K562 (cell line): ENCODE measurements around the gene ZNF775. TPM values are rescaled to one million over a fixed set of nuclear protein-coding genes. Genes with fewer than 3 reads are reported as not detected.

Source experiments
- ATAC-seq: fragments of 200-7000 bp; cut with Tn5 transposase; 3 replicates; pipeline ENCODE4 v1.9.1; 2020; ENCODE audit warnings: moderate library complexity
- BruUV-seq: library from RNA; stranded (reverse); fragments of 400-500 nt; replicated peaks from 2 replicates; lab custom pipeline; 2021; lab: Mats Ljungman, UMichigan
- CTCF ChIA-PET: fragments of 300-600 bp; formaldehyde crosslinking; extraction: SDS; loops from one replicate; lab custom pipeline; 2021; ENCODE audit warnings: low intra/inter-chr PET ratio; lab: Yijun Ruan, JAX
- POLR2A ChIA-PET: fragments of 300-600, 350-650 bp; sonication (Branson Sonifier 250); formaldehyde crosslinking; extraction: SDS; loops from one replicate; lab custom pipeline; 2021; ENCODE audit warnings: antibody characterized with exemption, inconsistent platforms; lab: Yijun Ruan, JAX
- DNase-seq, 4 experiments: peaks; one replicate each; pipeline versions ENCODE4 v3.0.0 to v3.0.0-alpha.2; 2011 to 2018; ENCODE audit warnings: low spot score in 3 of 4, mixed read lengths in 3 of 4; ENCODE audit errors: extremely low read depth in 1 of 4
- FAIRE-seq: peaks from 2 replicates; lab custom pipeline; 2011; peaks lifted over from hg19 to GRCh38; lab: Jason Lieb, UNC
- H2AFZ ChIP-seq: 2 replicates; pipeline ENCODE4 v1.6.0; 2011; ENCODE audit warnings: low read depth, low read length, control low read depth, inconsistent platforms
- H3K27ac ChIP-seq: fragments of 200-600 bp; 3 replicates; pipeline ENCODE4 v1.8.0; 2011; ENCODE audit warnings: low read depth, mild to moderate bottlenecking, control low read depth, inconsistent platforms, low read length, moderate library complexity, mixed read lengths; ENCODE audit errors: extremely low read depth
- H3K27me3 ChIP-seq, 2 experiments: fragments of 300-600 bp in 1 of 2; 2 replicates in 1 of 2; 3 replicates in 1 of 2; pipeline versions ENCODE4 v1.6.0 to v1.8.0; 2011; ENCODE audit warnings: inconsistent platforms in 2 of 2, low read length in 2 of 2, mild to moderate bottlenecking in 1 of 2, mixed read lengths in 1 of 2, moderate library complexity in 1 of 2; ENCODE audit not compliant: control insufficient read depth in 2 of 2, insufficient read depth in 2 of 2
- H3K36me3 ChIP-seq: fragments of 300-600 bp; 3 replicates; pipeline ENCODE4 v1.8.0; 2011; ENCODE audit warnings: mild to moderate bottlenecking, low read length, inconsistent platforms; ENCODE audit not compliant: control insufficient read depth, insufficient read depth
- H3K4me1 ChIP-seq, 2 experiments: fragments of 200-600 bp in 1 of 2; replicated peaks in 1 of 2; 2 replicates in 1 of 2; 3 replicates in 1 of 2; pipeline versions ENCODE4 v1.5.1 to v1.8.0; 2011; ENCODE audit warnings: inconsistent platforms in 2 of 2, low read length in 2 of 2, mild to moderate bottlenecking in 1 of 2, mixed read lengths in 1 of 2, moderate library complexity in 1 of 2; ENCODE audit not compliant: control insufficient read depth in 2 of 2, insufficient read depth in 2 of 2
- H3K4me2 ChIP-seq: 2 replicates; pipeline ENCODE4 v1.6.1; 2011; ENCODE audit warnings: low read length, control low read depth, inconsistent platforms, mixed read lengths; ENCODE audit not compliant: insufficient read depth
- H3K4me3 ChIP-seq: fragments of 200-600 bp; sonication (generic), shearing (Covaris generic); 2 replicates; pipeline ENCODE4 v1.5.1; 2016; ENCODE audit warnings: control low read depth, inconsistent platforms
- H3K79me2 ChIP-seq: fragments of 200-600 bp; 3 replicates; pipeline ENCODE4 v1.8.0; 2011; ENCODE audit warnings: low read length, inconsistent platforms; ENCODE audit not compliant: control insufficient read depth, insufficient read depth
- H3K9ac ChIP-seq, 2 experiments: 2 replicates each; pipeline versions ENCODE4 v1.6.0 to v1.6.1; 2011; ENCODE audit warnings: low read depth in 2 of 2, low read length in 2 of 2, control low read depth in 1 of 2, inconsistent platforms in 1 of 2, mild to moderate bottlenecking in 1 of 2, mixed read lengths in 1 of 2; ENCODE audit not compliant: insufficient read depth in 1 of 2
- H3K9me1 ChIP-seq: one replicate; pipeline ENCODE4 v1.6.0; 2011; ENCODE audit warnings: inconsistent platforms, mild to moderate bottlenecking, low read length, moderate library complexity; ENCODE audit not compliant: control insufficient read depth, insufficient read depth
- H3K9me3 ChIP-seq: replicated peaks from 2 replicates; pipeline ENCODE4 v1.5.1; 2011; ENCODE audit warnings: low read depth, low read length, inconsistent platforms; ENCODE audit not compliant: control insufficient read depth, insufficient read depth
- H4K20me1 ChIP-seq: replicated peaks from 2 replicates; pipeline ENCODE4 v1.6.1; 2011; ENCODE audit warnings: low read length, inconsistent platforms, mixed read lengths; ENCODE audit not compliant: control insufficient read depth, insufficient read depth
- CBX5 ChIP-seq: IDR thresholded peaks from 2 replicates; pipeline ENCODE4 v1.6.1; 2014; ENCODE audit warnings: low read depth, borderline replicate concordance
- FOXO4 ChIP-seq: fragments of 450-650 bp; formaldehyde crosslinking; IDR thresholded peaks from 2 replicates; pipeline ENCODE4 v1.4.0; 2020; ENCODE audit warnings: mild to moderate bottlenecking, moderate library complexity
- GATAD2B ChIP-seq: fragments of 450-650 bp; IDR thresholded peaks from 2 replicates; pipeline ENCODE4 v1.6.1; 2017; ENCODE audit warnings: mild to moderate bottlenecking, borderline replicate concordance
- HMBOX1 ChIP-seq: sonication (generic); IDR thresholded peaks from 2 replicates; pipeline ENCODE4 v1.6.1; 2016
- MYNN ChIP-seq, 2 experiments: sonication (generic); formaldehyde crosslinking in 1 of 2; IDR thresholded peaks; 2 replicates each; pipeline versions ENCODE4 v1.5.0 to v1.6.1; 2016 to 2020; ENCODE audit warnings: antibody characterized with exemption in 1 of 2, missing genetic modification reagents in 1 of 2
- PRDM10 ChIP-seq: fragments of 450-650 bp; IDR thresholded peaks from 2 replicates; pipeline ENCODE4 v1.6.1; 2018; ENCODE audit not compliant: partially characterized antibody
- PURB ChIP-seq: sonication (generic); formaldehyde crosslinking; IDR thresholded peaks from 2 replicates; pipeline ENCODE4 v1.9.0; 2021; ENCODE audit warnings: low read depth, mild to moderate bottlenecking, missing genetic modification reagents
- SMARCA4 ChIP-seq: fragments of 450-650 bp; IDR thresholded peaks from 2 replicates; pipeline ENCODE4 v1.6.1; 2016
- STAT5A ChIP-seq: IDR thresholded peaks from 2 replicates; pipeline ENCODE4 v1.6.1; 2012; ENCODE audit warnings: low read length, inconsistent platforms, borderline replicate concordance
- ZNF274 ChIP-seq: IDR thresholded peaks from 2 replicates; pipeline ENCODE4 v1.6.1; 2011; ENCODE audit warnings: low read depth, mild to moderate bottlenecking, low read length, moderate library complexity, borderline replicate concordance
- ZNF277 ChIP-seq: fragments of 250-450 bp; sonication (Bioruptor Pico); IDR thresholded peaks from 2 replicates; pipeline ENCODE4 v1.8.0; 2022; ENCODE audit warnings: inconsistent platforms, mild to moderate bottlenecking, moderate library complexity, borderline replicate concordance
- ZNF561 ChIP-seq: fragments of 450-650 bp; formaldehyde crosslinking; conservative IDR thresholded peaks from 2 replicates; pipeline ENCODE4 v1.4.0; 2020; ENCODE audit warnings: mild to moderate bottlenecking, moderate library complexity
- WGBS: fragments of 100-300 bp; shearing (Covaris generic); methylation state at CpG from one replicate; pipeline ENCODE4 v1.1.6; 2016; ENCODE audit warnings: low coverage, mixed read lengths; ENCODE audit not compliant: insufficient coverage; ENCODE audit errors: missing lambda C conversion rate; 5-methylcytosine and 5-hydroxymethylcytosine counted together
- in situ Hi-C: fragments of 300-500 bp; cut with MboI; formaldehyde crosslinking; loops from 4 replicates; pipeline ENCODE4 v1.15.0; 2018; ENCODE audit warnings: inconsistent platforms, mixed read lengths
- intact Hi-C: fragments of 100-400 bp; cut with micrococcal nuclease; formaldehyde crosslinking; loops from 2 replicates; pipeline ENCODE4 v1.14.2; 2022
- polyA plus RNA-seq, 8 experiments: library from polyadenylated mRNA; depleted of rRNA in 4 of 8; stranded (reverse) in 5 of 8; unstranded in 3 of 8; fragments of >200 nt; fragmentation: Nextera tagmentation in 2 of 8; fragmentation: Illumina TruSeq in 1 of 8; extraction: Ambion mirVana in 2 of 8; extraction: Trizol in 1 of 8; gene quantifications; 2 replicates each; pipeline versions ENCODE4 v1.2.1 to v1.2.3, GENCODE V29; 2011 to 2014; ENCODE audit warnings: inconsistent platforms in 1 of 8, missing spikeins in 1 of 8
- total RNA-seq, 7 experiments: library from RNA; depleted of rRNA in 6 of 7; stranded (reverse); fragments of >200 nt in 6 of 7; fragmentation: Illumina TruSeq in 2 of 7; extraction: Trizol in 2 of 7; gene quantifications; 2 replicates each; pipeline versions ENCODE4 v1.2.1 to v1.2.3, GENCODE V29; 2011 to 2021; ENCODE audit warnings: low replicate concordance in 1 of 7

Gene ZNF775
- total and polyA plus RNA-seq, 9 of the 15 experiments (the other 6 are each of a cell fraction or from before 2014, with no cell fraction given): 0.04 to 18.7 (median 4.9) TPM

- Histone ChIP-seq H3K4me1 (peaks cover 3 to 7% of the 10 kb centered on the region in 2 experiments; a peak in 3 of 5 replicates), H3K27ac (no peak overlapping the region), H3K9me3 (no peaks in the 10 kb centered on the region), H4K20me1 (no peaks in the 10 kb centered on the region), H3K4me2 (peak overlapping the region; percentile 38), H3K9me1 (no peaks in the 10 kb centered on the region), H3K9ac (no peak overlapping the region), H3K36me3 (no peaks in the 10 kb centered on the region), H3K27me3 (no peaks in the 10 kb centered on the region), H2AFZ (peak overlapping the region; percentile 91), H3K79me2 (no peaks in the 10 kb centered on the region), H3K4me3 (no peak overlapping the region)
- CTCF ChIA-PET: interaction anchor here (0.6 to 2.2 kb wide), 4 partner anchors 25 to 135 kb away, joined by 3 to 16 read pairs (median 9); no protein-coding TSS in a partner anchor
- ATAC-seq (peak; percentile 99), DNase-seq (peak; percentile 93 to 96 (median 94)), FAIRE-seq (peak; percentile 97)
- BruUV-seq: no TSS peak
- POLR2A ChIA-PET: interaction anchor here (1.0 to 1.8 kb wide), 4 partner anchors 11 to 108 kb away, joined by 4 to 9 read pairs (median 6); no protein-coding TSS in a partner anchor
- WGBS: 7% methylated on average over 27 of the region's 27 CpGs
- in situ Hi-C loops: loop anchor here (5.0 kb wide), 1 partner anchor 134 kb away; no protein-coding TSS in a partner anchor
- intact Hi-C loops: loop anchor here (1.0 kb wide), 2 partner anchors 65 to 135 kb away; no protein-coding TSS in a partner anchor
- TF ChIP-seq CBX5: no peak
- no peak for TF ChIP-seq ZNF277 (CRISPR knock-in tag)
- TF ChIP-seq ZNF274: no peak
- no peak for TF ChIP-seq PURB (CRISPR knock-in tag)
- TF ChIP-seq PRDM10: peak; percentile 87
- peak; percentile 82 for TF ChIP-seq HMBOX1
- TF ChIP-seq SMARCA4: 0 out of 2 replicates have a peak, but pooled peaks have one; percentile 12
- no peak for TF ChIP-seq GATAD2B
- no peak for TF ChIP-seq FOXO4
- no peak for TF ChIP-seq STAT5A
- TF ChIP-seq ZNF561 (CRISPR knock-in tag): no peak
- TF ChIP-seq MYNN (IDR thresholded peaks at IDR 0.05): peak; percentile 61; the same call in 1 of the 2 replicates
- TF ChIP-seq MYNN (CRISPR knock-in tag; IDR thresholded peaks at IDR 0.05): no peak
These were observed 42.0 kb downstream of the ZNF775 start for GRCh38 chr7:150420987-150421674.
